IMR-90 (cell line): ENCODE data around the gene RHOH.

Experiments used
- CEBPB ChIP-seq: IDR thresholded peaks from 2 replicates; pipeline ENCODE4 v1.6.1; 2012; ENCODE audit warnings: low read depth, low read length, improper control_type of control experiment
- CTCF ChIP-seq: conservative IDR thresholded peaks from 2 replicates; pipeline ENCODE4 v1.5.1; 2012; ENCODE audit warnings: mild to moderate bottlenecking, low read depth, low read length, improper control_type of control experiment
- ELK1 ChIP-seq: fragments of 150-350 bp; IDR thresholded peaks from 2 replicates; pipeline ENCODE4 v1.6.1; 2016; ENCODE audit warnings: low read depth, mild to moderate bottlenecking, low read length, moderate library complexity, borderline replicate concordance
- FOS ChIP-seq: fragments of 150-350 bp; IDR thresholded peaks from 2 replicates; pipeline ENCODE4 v1.6.1; 2016; ENCODE audit warnings: low read depth, low read length
- MAZ ChIP-seq: IDR thresholded peaks from 2 replicates; pipeline ENCODE4 v1.6.1; 2012; ENCODE audit warnings: low read depth, mild to moderate bottlenecking, low read length, improper control_type of control experiment, moderate library complexity, borderline replicate concordance
- NFE2L2 ChIP-seq: fragments of 150-350 bp; IDR thresholded peaks from 2 replicates; pipeline ENCODE4 v1.6.1; 2016; ENCODE audit warnings: low read depth, mild to moderate bottlenecking, low read length
- POLR2A ChIP-seq: IDR thresholded peaks from 2 replicates; pipeline ENCODE4 v1.6.1; 2012; ENCODE audit warnings: mild to moderate bottlenecking, low read depth, low read length
- RAD21 ChIP-seq: IDR thresholded peaks from 2 replicates; pipeline ENCODE4 v1.6.1; 2012; ENCODE audit warnings: low read length, improper control_type of control experiment
- RCOR1 ChIP-seq: IDR thresholded peaks from 2 replicates; pipeline ENCODE4 v1.6.1; 2012; ENCODE audit warnings: mild to moderate bottlenecking, low read length, improper control_type of control experiment; ENCODE audit not compliant: insufficient replicate concordance
- RFX5 ChIP-seq: IDR thresholded peaks from 2 replicates; pipeline ENCODE4 v1.8.0; 2012; ENCODE audit warnings: low read depth, mild to moderate bottlenecking, low read length, moderate library complexity
- USF2 ChIP-seq: fragments of 150-350 bp; IDR thresholded peaks from 2 replicates; pipeline ENCODE4 v1.6.1; 2017; ENCODE audit warnings: mild to moderate bottlenecking, antibody characterized with exemption, low read length, low read depth

- no peak for TF ChIP-seq USF2
- TF ChIP-seq CTCF = no peak
- TF ChIP-seq ELK1 = no peak
- no peak for TF ChIP-seq POLR2A
- TF ChIP-seq RFX5 = no peak
- no peak for TF ChIP-seq NFE2L2
- TF ChIP-seq RAD21 = no peak
- TF ChIP-seq RCOR1 = no peak
- no peak for TF ChIP-seq CEBPB
- TF ChIP-seq FOS = peak; percentile 19; the same call in 1 of the 2 replicates
- TF ChIP-seq MAZ = no peak
These were observed 4.3 kb downstream of the RHOH start for GRCh38 chr4:40200875-40201801.
